Upper lobe of left lung (tissue), 6 donors: ENCODE data around the gene PTPRM. TPM values are rescaled to one million over a fixed set of nuclear protein-coding genes. Genes with fewer than 3 reads are reported as not detected.

ENCODE experiments used
- ATAC-seq, 2 donors: fragments of 200-7000 bp; cut with Tn5 transposase; one replicate each; pipeline ENCODE4 v1.9.1; 2022; ENCODE audit warnings: mild to moderate bottlenecking in 2 of 2, moderate library complexity in 2 of 2; ENCODE audit not compliant: low FRiP score in 2 of 2
- DNase-seq, 2 donors: peaks; one replicate each; pipeline ENCODE4 v3.0.0-alpha.2; 2019 to 2020
- H3K27ac ChIP-seq, 4 donors: fragments of 200-600 bp; sonication (generic); one replicate each; pipeline ENCODE4 v1.5.1; 2016 to 2019
- H3K27me3 ChIP-seq, 4 donors: fragments of 200-600 bp; sonication (generic); one replicate each; pipeline ENCODE4 v1.5.1; 2017 to 2019
- H3K36me3 ChIP-seq, 4 donors: fragments of 200-600 bp; sonication (generic); one replicate each; pipeline ENCODE4 v1.5.1; 2016 to 2019
- H3K4me1 ChIP-seq, 4 donors: fragments of 200-600 bp; sonication (generic); one replicate each; pipeline ENCODE4 v1.5.1; 2018 to 2019
- H3K4me3 ChIP-seq, 4 donors: fragments of 200-600 bp; sonication (generic); one replicate each; pipeline ENCODE4 v1.5.1; 2017 to 2019; ENCODE audit warnings: mild to moderate bottlenecking in 2 of 4, moderate library complexity in 1 of 4
- H3K9me3 ChIP-seq, 4 donors: fragments of 200-600 bp; sonication (generic); one replicate each; pipeline ENCODE4 v1.5.1; 2018 to 2019
- CTCF ChIP-seq, 6 experiments: fragments of 450-650 bp in 4 of 6; fragments of 200-600 bp in 2 of 6; sonication (generic) in 2 of 6; IDR thresholded peaks; one replicate each; pipeline ENCODE4 v1.5.1; 2016 to 2019; ENCODE audit warnings: antibody characterized with exemption in 6 of 6
- EP300 ChIP-seq, 4 donors: sonication (generic); formaldehyde crosslinking; IDR thresholded peaks; one replicate each; pipeline ENCODE4 v1.5.1; 2017; ENCODE audit warnings: antibody characterized with exemption in 4 of 4, control low read depth in 2 of 4
- POLR2A ChIP-seq, 4 donors: fragments of 450-650 bp; IDR thresholded peaks; one replicate each; pipeline ENCODE4 v1.5.1; 2016 to 2017; ENCODE audit warnings: antibody characterized with exemption in 4 of 4, mild to moderate bottlenecking in 2 of 4
- POLR2AphosphoS5 ChIP-seq, 2 donors: sonication (generic); formaldehyde crosslinking; IDR thresholded peaks; one replicate each; pipeline ENCODE4 v1.5.1; 2017; ENCODE audit warnings: antibody characterized with exemption in 2 of 2
- WGBS, 2 donors: methylation state at CpG; one replicate each; pipeline ENCODE4 v1.1.5; 2017 to 2018; 5-methylcytosine and 5-hydroxymethylcytosine counted together
- total RNA-seq, 6 donors: library from RNA; depleted of rRNA in 4 of 6; stranded (reverse); fragments of >200 nt in 4 of 6; gene quantifications; one replicate each; pipeline versions ENCODE4 v1.1.0 to v1.2.1, GENCODE V29; 2016 to 2021
- donor health status: DM: no; HTN: no; CAD: no; lungs with moderate emphysema.
- donor health status: DM: no; HTN: yes; CAD: no; lungs with severe emphysema.

The PTPRM gene
- total RNA-seq, 6 donors from 2014 or later, result 82.0 to 201 (median 154) TPM

DNA sequence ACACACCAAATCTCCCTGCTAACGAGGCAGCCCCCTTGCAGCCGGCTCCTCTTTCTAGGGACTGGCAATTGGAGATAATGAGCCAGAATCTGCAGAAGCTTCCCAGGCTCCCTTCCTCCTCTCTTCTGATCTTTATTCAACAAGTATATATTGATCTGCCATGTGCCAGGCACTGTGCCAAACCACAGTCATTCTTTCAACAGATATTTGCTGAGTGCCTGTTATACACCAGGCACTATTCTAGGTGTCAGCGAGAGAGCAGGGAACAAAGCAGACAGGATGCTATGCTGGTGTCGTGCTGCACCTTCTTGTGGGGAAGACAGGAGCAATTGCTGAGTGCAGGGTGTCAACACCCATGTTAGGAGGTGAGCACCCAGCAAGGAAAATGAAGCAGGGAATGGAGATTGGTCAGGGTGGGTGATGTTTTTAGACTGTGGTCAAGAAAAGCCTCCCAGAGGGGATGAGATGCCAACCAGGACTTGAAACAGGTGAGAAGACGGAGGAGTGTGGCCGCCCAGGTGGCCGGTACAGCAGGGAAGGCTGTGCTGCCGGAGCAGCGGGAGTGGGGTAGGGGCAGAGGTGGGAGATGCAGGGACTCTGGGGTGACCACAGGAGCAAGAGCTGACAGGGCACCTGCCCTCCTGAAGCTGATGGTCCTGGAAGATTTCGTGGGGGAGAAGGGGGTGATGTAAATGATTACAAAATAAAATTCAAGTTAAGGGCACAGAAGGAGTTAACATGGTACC, 734.5 kb downstream of the PTPRM start:
- DNase-seq (peak in 1 of 2 donors; percentile 29), ATAC-seq (no peak)
- no peaks in the 10 kb centered on the region for H3K27me3 ChIP-seq
- no peaks in the 10 kb centered on the region for H3K9me3 ChIP-seq
- no peak overlapping the region for H3K27ac ChIP-seq
- TF ChIP-seq POLR2A (IDR thresholded peaks at IDR 0.05) (no peak), POLR2AphosphoS5 (IDR thresholded peaks at IDR 0.05) (no peak), CTCF (IDR thresholded peaks at IDR 0.05) (no peak), EP300 (IDR thresholded peaks at IDR 0.05) (no peak)
- H3K4me1 ChIP-seq, result peaks cover 0 to 3% (median 0%) of the 10 kb centered on the region in 4 donors
- peaks cover 0 to 19% (median 0%) of the 10 kb centered on the region in 4 donors for H3K36me3 ChIP-seq
- WGBS, 2 donors, result 83 to 87% methylated on average over 10 of the region's 10 CpGs
- H3K4me3 ChIP-seq, result no peak overlapping the region

DNA sequence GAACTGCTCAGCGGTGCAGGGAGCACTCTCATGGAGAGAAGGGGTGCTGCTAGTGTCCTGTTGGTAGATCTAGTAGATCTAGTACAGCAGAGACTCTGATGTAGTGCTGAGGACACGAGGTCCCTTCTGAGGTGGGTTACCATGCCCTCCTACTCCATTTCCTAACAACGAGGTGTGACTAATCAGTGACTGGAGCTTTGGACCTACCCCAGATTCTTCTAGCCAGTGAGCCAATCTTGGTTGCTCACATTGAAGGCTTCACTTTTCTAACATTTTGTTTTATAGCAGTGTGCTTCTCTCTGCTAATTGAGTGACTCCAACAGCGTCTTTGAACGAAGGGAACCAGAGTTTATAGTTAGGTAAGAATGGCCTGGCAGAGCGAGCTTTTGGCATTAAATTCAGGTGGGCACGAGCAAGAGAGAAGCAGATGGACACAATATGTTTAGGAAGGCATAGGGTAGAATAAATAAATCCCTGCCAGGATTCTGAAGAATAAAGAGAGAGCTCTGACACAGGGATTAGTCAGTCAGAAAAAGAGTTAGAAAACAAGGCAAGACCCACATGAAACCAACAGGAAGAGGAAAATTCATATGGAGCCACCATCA, 736.1 kb downstream of the PTPRM start:
- H3K4me3 ChIP-seq, result no peak overlapping the region
- WGBS, 2 donors, result 87 to 91% methylated on average over 7 of the region's 7 CpGs
- H3K4me1 ChIP-seq, result peaks cover 0 to 3% (median 0%) of the 10 kb centered on the region in 4 donors
- DNase-seq (no peak), ATAC-seq (no peak)
- no peaks in the 10 kb centered on the region for H3K9me3 ChIP-seq
- H3K36me3 ChIP-seq, result peaks cover 0 to 4% (median 0%) of the 10 kb centered on the region in 4 donors
- no peak overlapping the region for H3K27ac ChIP-seq
- no peaks in the 10 kb centered on the region for H3K27me3 ChIP-seq
- TF ChIP-seq EP300 (IDR thresholded peaks at IDR 0.05) (no peak), POLR2A (IDR thresholded peaks at IDR 0.05) (no peak), POLR2AphosphoS5 (IDR thresholded peaks at IDR 0.05) (no peak), CTCF (IDR thresholded peaks at IDR 0.05) (no peak)

DNA sequence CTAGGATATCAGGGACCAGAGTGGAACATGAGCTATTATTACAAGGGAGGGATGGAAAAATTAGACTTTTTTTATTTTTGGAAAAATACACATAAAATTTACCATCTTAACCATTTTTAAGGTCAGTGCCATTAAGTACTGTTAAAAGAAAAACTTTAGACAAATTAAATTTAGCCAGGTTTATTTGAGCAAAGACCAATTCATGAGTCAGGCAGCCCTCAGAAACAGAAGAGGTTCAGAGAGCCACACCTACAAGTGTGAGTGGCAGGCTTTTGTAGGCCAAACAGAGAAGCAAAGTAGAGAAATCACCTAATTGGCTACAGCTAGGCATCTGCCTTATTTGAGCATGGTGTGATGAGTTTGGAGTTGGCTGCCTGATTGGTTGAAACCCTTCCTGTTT, 740.8 kb downstream of the PTPRM start:
- H3K9me3 ChIP-seq, result no peaks in the 10 kb centered on the region
- no peak overlapping the region for H3K4me3 ChIP-seq
- H3K4me1 ChIP-seq, result no peaks in the 10 kb centered on the region
- TF ChIP-seq POLR2A (IDR thresholded peaks at IDR 0.05) (no peak), EP300 (IDR thresholded peaks at IDR 0.05) (no peak), CTCF (IDR thresholded peaks at IDR 0.05) (no peak), POLR2AphosphoS5 (IDR thresholded peaks at IDR 0.05) (no peak)
- ATAC-seq (no peak), DNase-seq (no peak)
- H3K27ac ChIP-seq, result no peak overlapping the region
- H3K36me3 ChIP-seq, result no peaks in the 10 kb centered on the region
- no peaks in the 10 kb centered on the region for H3K27me3 ChIP-seq

GRCh38 chr18:8313043-8313442, 745.9 kb downstream of the PTPRM start:
- no peaks in the 10 kb centered on the region for H3K4me1 ChIP-seq
- TF ChIP-seq POLR2A (IDR thresholded peaks at IDR 0.05) (no peak), POLR2AphosphoS5 (IDR thresholded peaks at IDR 0.05) (no peak), EP300 (IDR thresholded peaks at IDR 0.05) (no peak), CTCF (IDR thresholded peaks at IDR 0.05) (no peak)
- DNase-seq, result no peak
- no peak for ATAC-seq
- H3K4me3 ChIP-seq, result no peak overlapping the region
- WGBS, 2 donors, result 89 to 93% methylated on average over 2 of the region's 2 CpGs
- no peak overlapping the region for H3K27ac ChIP-seq
- peaks cover 0 to 18% (median 0%) of the 10 kb centered on the region in 4 donors for H3K36me3 ChIP-seq
- no peaks in the 10 kb centered on the region for H3K9me3 ChIP-seq
- no peaks in the 10 kb centered on the region for H3K27me3 ChIP-seq
